IPS-18c (cell line): ENCODE measurements around the gene CPNE5.

Experiments
- H3K4me3 ChIP-seq: 2 replicates; pipeline ENCODE4 v1.7.0; 2013; ENCODE audit warnings: low read depth, mild to moderate bottlenecking, low read length, moderate library complexity; ENCODE audit not compliant: insufficient read depth
- H3K9me3 ChIP-seq: one replicate; pipeline ENCODE4 v1.6.1; 2013; ENCODE audit warnings: mild to moderate bottlenecking, low read length, moderate library complexity; ENCODE audit not compliant: control insufficient read depth, insufficient read depth

Gene CPNE5

GRCh38 chr6:36765594-36766398 lies 73.4 kb downstream of the CPNE5 start:
- H3K4me3 ChIP-seq = no peak overlapping the region; the same call in 1 of the 2 replicates
- no peaks in the 10 kb centered on the region for H3K9me3 ChIP-seq

GRCh38 chr6:36765190-36765589 lies 74.1 kb downstream of the CPNE5 start:
- Histone ChIP-seq H3K4me3 (no peak overlapping the region), H3K9me3 (no peaks in the 10 kb centered on the region)

- Histone ChIP-seq H3K9me3 (no peaks in the 10 kb centered on the region), H3K4me3 (no peak overlapping the region)
Measured at GRCh38 chr6:36762123-36762522, 77.1 kb downstream of the CPNE5 start.

GRCh38 chr6:36760685-36761435 lies 78.4 kb downstream of the CPNE5 start:
- no peaks in the 10 kb centered on the region for H3K9me3 ChIP-seq
- H3K4me3 ChIP-seq = no peak overlapping the region

GRCh38 chr6:36759148-36759759 lies 80.0 kb downstream of the CPNE5 start:
- Histone ChIP-seq H3K9me3 (no peaks in the 10 kb centered on the region), H3K4me3 (no peak overlapping the region)

GRCh38 chr6:36758516-36759147 lies 80.6 kb downstream of the CPNE5 start:
- Histone ChIP-seq H3K4me3 (no peak overlapping the region), H3K9me3 (no peaks in the 10 kb centered on the region)

- H3K4me3 ChIP-seq = no peak overlapping the region
- H3K9me3 ChIP-seq = no peaks in the 10 kb centered on the region
Measured at GRCh38 chr6:36757943-36758508, 81.2 kb downstream of the CPNE5 start.

GRCh38 chr6:36757206-36757605 lies 82.0 kb downstream of the CPNE5 start:
- no peak overlapping the region for H3K4me3 ChIP-seq
- H3K9me3 ChIP-seq = no peaks in the 10 kb centered on the region

- Histone ChIP-seq H3K4me3 (no peak overlapping the region), H3K9me3 (no peaks in the 10 kb centered on the region)
Measured at GRCh38 chr6:36756786-36757185, 82.5 kb downstream of the CPNE5 start.

- Histone ChIP-seq H3K4me3 (no peak overlapping the region), H3K9me3 (no peaks in the 10 kb centered on the region)
Measured at GRCh38 chr6:36755435-36756348, 83.6 kb downstream of the CPNE5 start.

GRCh38 chr6:36754582-36755434 lies 84.4 kb downstream of the CPNE5 start:
- Histone ChIP-seq H3K4me3 (no peak overlapping the region), H3K9me3 (no peaks in the 10 kb centered on the region)

- Histone ChIP-seq H3K9me3 (peaks cover 3% of the 10 kb centered on the region), H3K4me3 (no peak overlapping the region)
Measured at GRCh38 chr6:36753671-36754405, 85.4 kb downstream of the CPNE5 start.

- H3K9me3 ChIP-seq = peaks cover 6% of the 10 kb centered on the region
- no peak overlapping the region for H3K4me3 ChIP-seq
Measured at GRCh38 chr6:36752886-36753506, 86.2 kb downstream of the CPNE5 start.

- peaks cover 6% of the 10 kb centered on the region for H3K9me3 ChIP-seq
- H3K4me3 ChIP-seq = no peak overlapping the region
Measured at GRCh38 chr6:36752187-36752885, 86.9 kb downstream of the CPNE5 start.
